Measurements from ENCODE around the gene HIVEP3. TPM values are rescaled to one million over a fixed set of nuclear protein-coding genes. Genes with fewer than 3 reads are reported as not detected.

Gene HIVEP3
- total RNA-seq, 2 donors from 2014 or later: 17.9 to 32.0 TPM

DNA sequence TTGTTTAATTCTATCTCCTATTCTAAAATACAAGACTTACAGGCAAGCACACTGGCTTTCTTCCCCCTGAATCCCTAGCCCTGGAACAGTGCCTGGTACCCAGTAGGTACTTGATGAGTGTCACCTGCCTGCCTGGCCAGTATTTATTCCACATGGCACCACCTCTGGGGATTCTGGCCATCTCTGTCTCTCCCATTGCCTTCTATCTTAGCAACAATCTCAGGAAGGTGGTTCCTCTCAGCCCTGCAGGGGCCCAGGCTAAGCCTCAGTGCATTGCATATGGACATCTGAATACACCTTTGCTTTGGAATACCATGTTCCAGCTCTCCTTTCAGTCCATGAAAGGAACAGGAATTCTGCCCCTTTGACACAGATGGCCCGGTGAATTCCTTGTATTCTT, 81.0 kb downstream of the HIVEP3 start:
- H3K27ac Mint-ChIP-seq: peak overlapping the region in 1 of 2 donors; percentile 12
- no peaks in the 10 kb centered on the region for H3K36me3 Mint-ChIP-seq
- no peaks in the 10 kb centered on the region for H3K9me3 Mint-ChIP-seq
- no peak for DNase-seq (ENCODE audit: low spot score)
- H3K4me1 Mint-ChIP-seq (ENCODE audit: low read depth in 2 of 2): peaks cover 17 to 25% of the 10 kb centered on the region in 2 donors
- ATAC-seq: no peak
- no peak overlapping the region for H3K4me3 Mint-ChIP-seq
- no peaks in the 10 kb centered on the region for H3K27me3 Mint-ChIP-seq

DNA sequence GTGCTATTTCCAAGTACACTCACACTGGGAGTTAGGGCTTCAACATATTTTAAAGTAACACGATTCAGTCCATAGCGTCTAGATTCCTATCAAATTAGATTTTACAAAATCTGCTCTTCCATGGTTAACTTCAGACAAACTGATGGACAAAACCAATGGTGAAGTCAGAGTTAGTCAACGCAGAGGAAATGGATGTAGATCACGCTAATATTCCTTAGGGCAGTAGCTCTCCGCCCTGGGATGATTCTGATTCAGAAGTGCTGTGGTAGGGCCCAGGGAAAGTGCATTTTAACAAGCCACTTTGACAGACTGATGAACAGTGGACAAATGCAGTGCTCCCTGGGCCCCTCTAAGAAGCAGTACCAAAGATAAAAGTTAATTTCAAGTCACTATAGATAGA, 83.2 kb downstream of the HIVEP3 start:
- no peaks in the 10 kb centered on the region for H3K27me3 Mint-ChIP-seq
- H3K9me3 Mint-ChIP-seq: no peaks in the 10 kb centered on the region
- H3K4me3 Mint-ChIP-seq: no peak overlapping the region

GRCh38 chr1:41833519-41834000, 85.2 kb downstream of the HIVEP3 start:
- H3K36me3 Mint-ChIP-seq: no peaks in the 10 kb centered on the region
- H3K4me1 Mint-ChIP-seq (ENCODE audit: low read depth in 2 of 2): peaks cover 9 to 23% of the 10 kb centered on the region in 2 donors
- peak; percentile 18 for DNase-seq (ENCODE audit: low spot score)
- ATAC-seq: no peak
- no peak overlapping the region for H3K27ac Mint-ChIP-seq
- H3K4me3 Mint-ChIP-seq: no peak overlapping the region
- H3K9me3 Mint-ChIP-seq: no peaks in the 10 kb centered on the region
- H3K27me3 Mint-ChIP-seq: no peaks in the 10 kb centered on the region

More for the DNA sequence above, 83.2 kb downstream of the HIVEP3 start:
- no peak for ATAC-seq
- no peak for DNase-seq (ENCODE audit: low spot score)
- Mint-ChIP-seq H3K4me1 (ENCODE audit: low read depth in 2 of 2) (peaks cover 11 to 21% of the 10 kb centered on the region in 2 donors), H3K36me3 (no peaks in the 10 kb centered on the region), H3K27ac (no peak overlapping the region)

DNA sequence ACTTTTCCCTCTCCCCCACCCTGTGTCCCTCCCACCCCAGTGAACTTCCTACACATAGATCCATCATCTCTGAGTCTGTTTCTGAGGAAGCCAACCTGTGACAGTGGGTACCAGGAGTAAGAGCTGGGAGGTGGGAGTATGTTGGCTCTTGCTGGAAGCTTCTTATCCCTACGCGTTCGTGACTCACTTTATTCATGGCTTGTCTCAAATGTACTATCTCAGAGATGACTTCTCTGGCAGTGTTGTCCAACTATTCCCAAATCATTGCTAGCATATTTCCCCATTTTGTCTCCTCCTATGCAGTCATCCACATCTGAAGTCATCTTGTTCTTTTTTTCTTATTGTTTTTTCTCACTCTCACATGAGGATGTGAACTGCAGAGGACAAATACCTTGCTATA, 88.0 kb downstream of the HIVEP3 start:
- DNase-seq (ENCODE audit: low spot score) (no peak), ATAC-seq (no peak)
- peaks cover 0 to 16% of the 10 kb centered on the region in 2 donors for H3K4me1 Mint-ChIP-seq (ENCODE audit: low read depth in 2 of 2)
- no peaks in the 10 kb centered on the region for H3K9me3 Mint-ChIP-seq
- H3K36me3 Mint-ChIP-seq: no peaks in the 10 kb centered on the region
- H3K4me3 Mint-ChIP-seq: no peak overlapping the region
- H3K27me3 Mint-ChIP-seq: no peaks in the 10 kb centered on the region
- H3K27ac Mint-ChIP-seq: no peak overlapping the region

GRCh38 chr1:41827991-41828570, 90.6 kb downstream of the HIVEP3 start:
- no peaks in the 10 kb centered on the region for H3K27me3 Mint-ChIP-seq
- DNase-seq (ENCODE audit: low spot score) (no peak), ATAC-seq (no peak)
- no peaks in the 10 kb centered on the region for H3K9me3 Mint-ChIP-seq
- H3K4me3 Mint-ChIP-seq: no peak overlapping the region
- no peak overlapping the region for H3K27ac Mint-ChIP-seq
- no peaks in the 10 kb centered on the region for H3K36me3 Mint-ChIP-seq
- peaks cover 0 to 19% of the 10 kb centered on the region in 2 donors for H3K4me1 Mint-ChIP-seq (ENCODE audit: low read depth in 2 of 2)

DNA sequence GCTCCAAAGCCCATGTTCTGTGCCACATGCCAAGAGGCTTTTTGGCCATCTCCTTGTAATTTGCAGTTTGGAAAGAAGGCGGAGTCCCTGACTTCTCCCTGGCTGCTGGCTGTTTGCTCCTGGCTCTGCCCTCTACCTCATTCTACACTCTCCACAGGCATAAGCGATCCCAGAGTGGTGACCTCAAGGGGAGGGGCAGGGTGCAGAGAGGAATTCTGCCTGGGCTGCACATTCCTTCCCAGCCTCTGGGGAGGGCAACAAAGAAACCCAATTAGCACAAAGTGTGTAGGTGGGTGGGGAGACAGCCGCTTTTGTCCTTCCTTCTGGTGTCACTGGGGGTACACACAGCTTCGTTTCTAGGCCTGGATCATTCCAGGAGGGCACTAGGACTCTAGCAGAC, 95.3 kb downstream of the HIVEP3 start:
- H3K27ac Mint-ChIP-seq: no peak overlapping the region
- no peak overlapping the region for H3K4me3 Mint-ChIP-seq
- H3K36me3 Mint-ChIP-seq: no peaks in the 10 kb centered on the region
- peaks cover 12 to 33% of the 10 kb centered on the region in 2 donors for H3K4me1 Mint-ChIP-seq (ENCODE audit: low read depth in 2 of 2)
- DNase-seq (ENCODE audit: low spot score) (peak; percentile 26), ATAC-seq (no peak)
- H3K9me3 Mint-ChIP-seq: no peaks in the 10 kb centered on the region
- no peaks in the 10 kb centered on the region for H3K27me3 Mint-ChIP-seq

- DNase-seq (ENCODE audit: low spot score) (peak; percentile 45), ATAC-seq (no peak)
- Mint-ChIP-seq H3K9me3 (no peaks in the 10 kb centered on the region), H3K4me1 (ENCODE audit: low read depth in 2 of 2) (peaks cover 12 to 36% of the 10 kb centered on the region in 2 donors), H3K4me3 (no peak overlapping the region), H3K36me3 (no peaks in the 10 kb centered on the region), H3K27ac (no peak overlapping the region), H3K27me3 (no peaks in the 10 kb centered on the region)
Observed at GRCh38 chr1:41822866-41823265, 95.9 kb downstream of the HIVEP3 start.

- no peak for DNase-seq (ENCODE audit: low spot score)
- H3K4me3 Mint-ChIP-seq: no peak overlapping the region
Observed at GRCh38 chr1:41819843-41820242, 98.9 kb downstream of the HIVEP3 start.

GRCh38 chr1:41819069-41819468, 99.7 kb downstream of the HIVEP3 start:
- no peaks in the 10 kb centered on the region for H3K27me3 Mint-ChIP-seq
- no peak overlapping the region for H3K27ac Mint-ChIP-seq
- no peaks in the 10 kb centered on the region for H3K9me3 Mint-ChIP-seq
- H3K36me3 Mint-ChIP-seq: no peaks in the 10 kb centered on the region
- DNase-seq (ENCODE audit: low spot score): no peak
- ATAC-seq: no peak
- peaks cover 18 to 46% of the 10 kb centered on the region in 2 donors for H3K4me1 Mint-ChIP-seq (ENCODE audit: low read depth in 2 of 2)
- H3K4me3 Mint-ChIP-seq: no peak overlapping the region

More at GRCh38 chr1:41819843-41820242, 98.9 kb downstream of the HIVEP3 start:
- Mint-ChIP-seq H3K4me1 (ENCODE audit: low read depth in 2 of 2) (peaks cover 18 to 41% of the 10 kb centered on the region in 2 donors), H3K27me3 (no peaks in the 10 kb centered on the region), H3K27ac (no peak overlapping the region), H3K9me3 (no peaks in the 10 kb centered on the region), H3K36me3 (no peaks in the 10 kb centered on the region)
- no peak for ATAC-seq

- no peaks in the 10 kb centered on the region for H3K36me3 Mint-ChIP-seq
- DNase-seq (ENCODE audit: low spot score) (no peak), ATAC-seq (no peak)
- H3K27me3 Mint-ChIP-seq: no peaks in the 10 kb centered on the region
- no peak overlapping the region for H3K27ac Mint-ChIP-seq
- no peak overlapping the region for H3K4me3 Mint-ChIP-seq
- H3K9me3 Mint-ChIP-seq: no peaks in the 10 kb centered on the region
- peaks cover 32 to 56% of the 10 kb centered on the region in 2 donors for H3K4me1 Mint-ChIP-seq (ENCODE audit: low read depth in 2 of 2)
Observed at GRCh38 chr1:41816061-41816460, 102.7 kb downstream of the HIVEP3 start.

DNA sequence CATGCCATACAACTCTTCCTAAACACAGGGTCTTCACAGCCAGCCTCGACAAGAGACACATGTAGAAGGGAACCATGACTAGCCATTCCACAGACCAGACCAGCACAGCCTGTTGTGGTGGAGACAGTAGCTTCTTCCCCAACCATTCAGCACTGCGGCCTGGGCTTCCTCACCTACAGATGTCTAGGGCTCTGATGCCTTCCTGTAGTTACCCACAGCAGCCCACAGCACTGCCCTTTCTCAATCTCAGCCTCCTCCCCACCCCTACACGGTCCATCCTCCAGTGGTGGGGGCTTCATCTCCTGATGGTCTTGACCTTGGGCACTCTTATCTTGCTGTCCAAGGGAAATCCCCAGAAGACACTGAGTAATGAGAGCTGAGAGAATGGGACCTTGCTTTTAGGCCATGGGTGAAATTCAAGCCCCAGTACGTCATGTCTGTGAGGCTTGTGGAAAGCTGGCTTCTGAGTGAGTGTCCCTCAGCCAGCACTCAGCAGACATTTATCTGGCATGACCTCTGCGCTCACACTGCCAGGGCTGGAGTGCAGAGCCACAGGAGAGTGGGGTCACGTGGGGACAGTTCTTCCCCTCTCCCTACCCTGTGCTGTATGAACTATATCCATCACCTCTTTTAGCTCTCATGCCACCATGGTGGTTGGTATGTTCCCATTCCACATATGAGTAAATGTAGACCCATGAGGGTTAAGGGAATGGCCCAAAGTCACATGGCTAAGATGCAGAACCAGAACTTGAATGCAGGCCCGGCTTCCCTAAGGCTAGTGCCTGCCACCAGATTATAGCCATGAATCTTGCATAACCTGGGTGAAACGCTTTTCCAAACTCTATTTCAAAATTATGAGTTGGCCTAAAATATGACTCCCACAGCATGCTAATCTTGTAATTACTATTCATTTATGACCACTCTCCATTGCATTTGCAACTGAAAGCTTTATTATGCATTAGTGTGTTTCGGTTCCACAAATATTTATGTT, 104.7 kb downstream of the HIVEP3 start:
- peak overlapping the region in 1 of 2 donors; percentile 72 for H3K27ac Mint-ChIP-seq
- H3K9me3 Mint-ChIP-seq: no peaks in the 10 kb centered on the region
- ATAC-seq (peak; percentile 56 to 74), DNase-seq (ENCODE audit: low spot score) (no peak)
- peak overlapping the region; percentile 10 for H3K4me3 Mint-ChIP-seq
- H3K36me3 Mint-ChIP-seq: no peaks in the 10 kb centered on the region
- peaks cover 33 to 67% of the 10 kb centered on the region in 2 donors for H3K4me1 Mint-ChIP-seq (ENCODE audit: low read depth in 2 of 2)
- H3K27me3 Mint-ChIP-seq: no peaks in the 10 kb centered on the region

DNA sequence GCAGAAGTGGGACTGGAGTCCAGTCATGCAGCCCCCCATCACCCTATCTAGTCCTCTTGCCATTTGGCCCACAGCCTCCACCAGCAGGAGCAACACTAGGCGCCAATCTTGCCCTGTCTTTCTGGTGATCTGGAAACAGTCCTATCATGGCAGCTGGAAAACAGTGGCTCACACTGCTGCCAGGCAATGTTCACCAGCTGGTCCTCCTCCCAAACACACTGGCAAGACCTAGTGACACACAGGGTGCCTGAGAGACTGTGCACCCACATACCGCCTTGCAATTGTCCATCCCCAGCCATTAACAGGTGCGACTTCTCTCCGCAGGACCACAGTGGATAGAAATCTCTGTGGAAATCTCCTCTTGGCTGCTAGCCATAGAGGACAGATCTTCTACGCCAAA, 105.5 kb downstream of the HIVEP3 start:
- Mint-ChIP-seq H3K36me3 (no peaks in the 10 kb centered on the region), H3K4me1 (ENCODE audit: low read depth in 2 of 2) (peaks cover 33 to 64% of the 10 kb centered on the region in 2 donors)
- DNase-seq (ENCODE audit: low spot score): no peak

DNA sequence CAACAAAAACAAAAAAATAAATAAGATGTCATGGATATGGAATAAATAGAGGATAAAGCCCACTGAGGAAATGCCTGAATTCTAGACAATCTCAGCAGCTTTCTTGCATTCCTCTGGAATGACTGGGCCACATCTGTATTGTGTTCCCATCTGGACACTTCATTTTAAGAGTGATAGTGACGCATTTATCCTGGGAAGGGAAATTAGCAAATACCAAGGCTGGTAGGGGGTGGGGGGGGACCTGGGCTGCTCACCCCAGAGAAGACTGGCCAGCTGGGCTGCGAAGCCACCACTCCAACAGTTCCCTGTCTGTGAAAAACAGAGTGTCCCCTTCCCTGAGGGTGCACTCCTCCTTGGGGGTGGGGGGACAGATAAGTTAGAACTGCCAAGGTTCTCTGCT, 106.3 kb downstream of the HIVEP3 start:
- Mint-ChIP-seq H3K36me3 (no peaks in the 10 kb centered on the region), H3K9me3 (no peaks in the 10 kb centered on the region), H3K4me3 (peak overlapping the region; percentile 38), H3K27ac (peak overlapping the region in 1 of 2 donors; percentile 38), H3K4me1 (ENCODE audit: low read depth in 2 of 2) (peaks cover 41 to 65% of the 10 kb centered on the region in 2 donors), H3K27me3 (no peaks in the 10 kb centered on the region)
- ATAC-seq: no peak
- DNase-seq (ENCODE audit: low spot score): no peak

More for the DNA sequence above, 105.5 kb downstream of the HIVEP3 start:
- peak overlapping the region in 1 of 2 donors; percentile 72 for H3K27ac Mint-ChIP-seq
- no peak overlapping the region for H3K4me3 Mint-ChIP-seq
- ATAC-seq: no peak
- H3K9me3 Mint-ChIP-seq: no peaks in the 10 kb centered on the region
- no peaks in the 10 kb centered on the region for H3K27me3 Mint-ChIP-seq

DNA sequence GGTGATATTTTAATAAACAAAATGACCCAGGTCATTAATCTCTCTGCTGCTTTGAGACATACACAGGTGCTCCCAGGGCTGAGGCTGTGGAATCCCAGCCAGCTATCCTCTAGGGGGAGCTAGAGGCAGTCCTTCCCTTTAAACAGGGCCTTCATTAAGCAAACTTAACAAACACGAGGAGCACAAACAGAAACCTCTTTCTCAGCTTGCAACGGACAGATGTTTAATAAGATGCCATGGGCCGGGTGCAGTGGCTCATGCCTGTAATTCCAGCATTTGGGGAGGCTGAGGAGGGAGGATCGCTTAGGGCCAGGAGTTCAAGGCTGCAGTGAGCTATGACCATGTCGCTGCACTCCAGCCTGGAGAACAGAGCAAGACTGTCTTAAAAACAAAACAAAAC, 106.7 kb downstream of the HIVEP3 start:
- Mint-ChIP-seq H3K4me1 (ENCODE audit: low read depth in 2 of 2) (peaks cover 41 to 67% of the 10 kb centered on the region in 2 donors), H3K27ac (peak overlapping the region in 1 of 2 donors; percentile 38), H3K9me3 (no peaks in the 10 kb centered on the region), H3K4me3 (peak overlapping the region; percentile 38), H3K27me3 (no peaks in the 10 kb centered on the region), H3K36me3 (no peaks in the 10 kb centered on the region)
- DNase-seq (ENCODE audit: low spot score): no peak
- ATAC-seq: peak in 1 of 2 donors; percentile 60
